Posterior vena cava (tissue), 2 donors: ENCODE data around the gene ANXA8. TPM values are rescaled to one million over a fixed set of nuclear protein-coding genes. Genes with fewer than 3 reads are reported as not detected.
A peak's percentile ranks its signal among the peaks of the same experiment; 100 is the strongest.

Source experiments
- DNase-seq: peaks from one replicate; pipeline ENCODE4 v3.0.0-alpha.2; 2020; ENCODE audit warnings: low spot score
- intact Hi-C, 2 donors: fragments of 100-400 bp; cut with DNase I; formaldehyde crosslinking; loops; one replicate each; pipeline versions ENCODE4 v1.14.1 to v1.14.2; 2022 to 2023
- total RNA-seq, 2 donors: library from RNA; stranded (reverse); fragmentation: NEBNext Ultra II Directional; extraction: Animal tissue kit (Norgen Biotek cat#: 25700); gene quantifications; one replicate each; pipeline ENCODE4 v1.2.1, GENCODE V29; 2021
- donor health status: DM: yes; HTN: yes; CAD: no.
- donor health status: DM: yes; HTN: yes; CAD: no.

ANXA8 gene
- total RNA-seq, 2 donors from 2014 or later: not detected

- intact Hi-C loops: no loop called here
- DNase-seq: no peak
These were observed 32.5 kb downstream of the ANXA8 start for GRCh38 chr10:47451273-47451997.

- intact Hi-C loops: no loop called here
- DNase-seq: no peak
These were observed 33.5 kb downstream of the ANXA8 start for GRCh38 chr10:47450442-47450841.

- intact Hi-C loops: no loop called here
- no peak for DNase-seq
These were observed 33.9 kb downstream of the ANXA8 start for GRCh38 chr10:47449979-47450378.

- DNase-seq: no peak
These were observed 34.6 kb downstream of the ANXA8 start for GRCh38 chr10:47449102-47449978.

GRCh38 chr10:47447705-47448104, 36.2 kb downstream of the ANXA8 start:
- intact Hi-C loops: no loop called here
- no peak for DNase-seq

More at GRCh38 chr10:47449102-47449978, 34.6 kb downstream of the ANXA8 start:
- intact Hi-C loops: no loop called here

GRCh38 chr10:47447209-47447608, 36.7 kb downstream of the ANXA8 start:
- intact Hi-C loops: no loop called here
- no peak for DNase-seq

- no peak for DNase-seq
- intact Hi-C loops: no loop called here
These were observed 38.2 kb downstream of the ANXA8 start for GRCh38 chr10:47445720-47446119.

GRCh38 chr10:47444047-47444446, 39.9 kb downstream of the ANXA8 start:
- DNase-seq: no peak

GRCh38 chr10:47443145-47443544, 40.8 kb downstream of the ANXA8 start:
- DNase-seq: no peak
- intact Hi-C loops: no loop called here

More at GRCh38 chr10:47444047-47444446, 39.9 kb downstream of the ANXA8 start:
- intact Hi-C loops: no loop called here

- no peak for DNase-seq
- intact Hi-C loops: no loop called here
These were observed 41.6 kb downstream of the ANXA8 start for GRCh38 chr10:47442351-47442750.

- peak; percentile 47 for DNase-seq
- intact Hi-C loops: no loop called here
These were observed 42.0 kb downstream of the ANXA8 start for GRCh38 chr10:47441938-47442337.

- intact Hi-C loops: no loop called here
- DNase-seq: no peak
These were observed 43.7 kb downstream of the ANXA8 start for GRCh38 chr10:47440207-47440606.

- peak; percentile 68 for DNase-seq
- intact Hi-C loops: no loop called here
These were observed 44.9 kb downstream of the ANXA8 start for GRCh38 chr10:47438857-47439474.

GRCh38 chr10:47435081-47435480, 48.8 kb downstream of the ANXA8 start:
- intact Hi-C loops: no loop called here
- no peak for DNase-seq

- DNase-seq: peak; percentile 66
- intact Hi-C loops: no loop called here
These were observed 58.0 kb downstream of the ANXA8 start for GRCh38 chr10:47425813-47426419.

GRCh38 chr10:47424231-47424630, 59.7 kb downstream of the ANXA8 start:
- no peak for DNase-seq

GRCh38 chr10:47423476-47423875, 60.4 kb downstream of the ANXA8 start:
- intact Hi-C loops: no loop called here
- no peak for DNase-seq

More at GRCh38 chr10:47424231-47424630, 59.7 kb downstream of the ANXA8 start:
- intact Hi-C loops: no loop called here

GRCh38 chr10:47421057-47421952, 62.6 kb downstream of the ANXA8 start:
- intact Hi-C loops: no loop called here
- peak; percentile 42 for DNase-seq
